Endothelial cell of umbilical vein (primary cell): ENCODE results near the gene HTR3B. TPM values are rescaled to one million over a fixed set of nuclear protein-coding genes. Genes with fewer than 3 reads are reported as not detected.

Experiments
- BruUV-seq: library from RNA; stranded (reverse); fragments of 400-500 nt; replicated peaks from 2 replicates; lab custom pipeline; 2021; lab: Mats Ljungman, UMichigan
- CTCF ChIA-PET: fragments of 300-600, 350-600 bp; sonication (Branson Sonifier 250); formaldehyde crosslinking; loops from one replicate; lab custom pipeline; 2021; ENCODE audit warnings: antibody characterized with exemption, inconsistent platforms; lab: Charles Lee
- POLR2A ChIA-PET: fragments of 300-600, 350-600 bp; sonication (Branson Sonifier 250); formaldehyde crosslinking; loops from one replicate; lab custom pipeline; 2021; ENCODE audit warnings: antibody characterized with exemption, inconsistent platforms; lab: Charles Lee
- DNase-seq: peaks from one replicate; pipeline ENCODE4 v3.0.0-alpha.2; 2011; ENCODE audit warnings: low read depth, low spot score
- FAIRE-seq: peaks from 2 replicates; lab custom pipeline; 2011; peaks lifted over from hg19 to GRCh38; lab: Jason Lieb, UNC
- H2AFZ ChIP-seq: 2 replicates; pipeline ENCODE4 v1.6.0; 2012; ENCODE audit warnings: low read depth, low read length, control low read depth, inconsistent platforms
- H3K27ac ChIP-seq: 2 replicates; pipeline ENCODE4 v1.5.1; 2011; ENCODE audit warnings: low read depth, mild to moderate bottlenecking, control low read depth, low read length, moderate library complexity; ENCODE audit not compliant: insufficient read depth
- H3K27me3 ChIP-seq, 2 experiments: 2 replicates each; pipeline versions ENCODE4 v1.6.0 to v1.6.1; 2011; ENCODE audit warnings: low read length in 2 of 2, mixed read lengths in 1 of 2; ENCODE audit not compliant: control insufficient read depth in 2 of 2, insufficient read depth in 2 of 2
- H3K36me3 ChIP-seq, 2 experiments: 2 replicates in 1 of 2; 3 replicates in 1 of 2; pipeline ENCODE4 v1.5.1; 2011; ENCODE audit warnings: low read length in 2 of 2, mild to moderate bottlenecking in 1 of 2, moderate library complexity in 1 of 2; ENCODE audit not compliant: control insufficient read depth in 2 of 2, insufficient read depth in 2 of 2; ENCODE audit errors: extremely low read depth in 1 of 2
- H3K4me1 ChIP-seq: 3 replicates; pipeline ENCODE4 v1.5.1; 2011; ENCODE audit warnings: mild to moderate bottlenecking, low read length; ENCODE audit not compliant: control insufficient read depth, insufficient read depth; ENCODE audit errors: extremely low read depth
- H3K4me2 ChIP-seq: 2 replicates; pipeline ENCODE4 v1.6.1; 2011; ENCODE audit warnings: low read length, control low read depth, mixed read lengths; ENCODE audit not compliant: insufficient read depth
- H3K4me3 ChIP-seq, 3 experiments: fragments of 200-600 bp in 1 of 3; sonication (generic), shearing (Covaris generic) in 1 of 3; replicated peaks in 1 of 3; 2 replicates each; pipeline ENCODE4 v1.5.1; 2011 to 2016; ENCODE audit warnings: control low read depth in 3 of 3, low read length in 3 of 3, mild to moderate bottlenecking in 2 of 3, inconsistent platforms in 1 of 3, low read depth in 1 of 3, moderate library complexity in 1 of 3; ENCODE audit not compliant: insufficient read depth in 1 of 3
- H3K79me2 ChIP-seq: 2 replicates; pipeline ENCODE4 v1.6.0; 2012; ENCODE audit warnings: low read length, inconsistent platforms; ENCODE audit not compliant: control insufficient read depth, insufficient read depth
- H3K9ac ChIP-seq: replicated peaks from 2 replicates; pipeline ENCODE3; 2011; ENCODE audit warnings: low read length, control low read depth; ENCODE audit not compliant: insufficient read depth; ENCODE audit errors: extremely low read depth
- H3K9me1 ChIP-seq: replicated peaks from 3 replicates; pipeline ENCODE4 v1.6.0; 2011; ENCODE audit warnings: mild to moderate bottlenecking, low read length; ENCODE audit not compliant: control insufficient read depth, insufficient read depth; ENCODE audit errors: extremely low read depth
- H3K9me3 ChIP-seq: replicated peaks from 2 replicates; pipeline ENCODE4 v1.5.1; 2012; ENCODE audit warnings: low read length, inconsistent platforms; ENCODE audit not compliant: control insufficient read depth, insufficient read depth
- H4K20me1 ChIP-seq: replicated peaks from 2 replicates; pipeline ENCODE3; 2011; ENCODE audit warnings: mild to moderate bottlenecking, low read length; ENCODE audit not compliant: control insufficient read depth, insufficient read depth; ENCODE audit errors: extremely low read depth
- CTCF ChIP-seq, 2 donors: IDR thresholded peaks; 1 replicate in 1 of 2; 2 replicates in 1 of 2; pipeline ENCODE4 v1.5.1; 2011; ENCODE audit warnings: low read length in 2 of 2, mild to moderate bottlenecking in 2 of 2, moderate library complexity in 2 of 2, control low read depth in 1 of 2, inconsistent platforms in 1 of 2, low read depth in 1 of 2; ENCODE audit not compliant: insufficient read depth in 1 of 2; ENCODE audit errors: extremely low read depth in 1 of 2
- EZH2 ChIP-seq: IDR thresholded peaks from 2 replicates; pipeline ENCODE4 v1.6.1; 2012; ENCODE audit warnings: borderline replicate concordance, low read depth, mild to moderate bottlenecking, moderate library complexity, low read length, inconsistent platforms; ENCODE audit not compliant: severe bottlenecking
- JUN ChIP-seq: IDR thresholded peaks from 2 replicates; pipeline ENCODE4 v1.6.1; 2011; ENCODE audit warnings: borderline replicate concordance, low read depth; ENCODE audit not compliant: insufficient read length, insufficient read depth
- MAX ChIP-seq: IDR thresholded peaks from 2 replicates; pipeline ENCODE4 v1.6.1; 2011; ENCODE audit not compliant: insufficient read depth, insufficient read length
- MYC ChIP-seq: IDR thresholded peaks from one replicate; pipeline ENCODE4 v1.6.1; 2011; ENCODE audit warnings: mild to moderate bottlenecking, low read depth, low read length
- POLR2A ChIP-seq: IDR thresholded peaks from 2 replicates; pipeline ENCODE4 v1.6.1; 2012; ENCODE audit warnings: low read depth, mild to moderate bottlenecking, control low read depth, low read length
- POLR2AphosphoS5 ChIP-seq: IDR thresholded peaks from 2 replicates; pipeline ENCODE4 v1.6.1; 2012; ENCODE audit warnings: low read depth, mild to moderate bottlenecking, control low read depth, low read length, moderate library complexity; ENCODE audit not compliant: insufficient read depth
- dilution Hi-C: fragments of 300-500 bp; cut with MboI; formaldehyde crosslinking; loops from one replicate; pipeline ENCODE4 v1.15.0; 2019; ENCODE audit warnings: low sequenced_read_pairs; ENCODE audit not compliant: extremely low pct_ligation_motif_present
- intact Hi-C: fragments of 100-400 bp; cut with micrococcal nuclease; formaldehyde crosslinking; loops from one replicate; pipeline ENCODE4 v1.10.0; 2022
- polyA plus RNA-seq, 4 experiments: library from polyadenylated mRNA; depleted of rRNA in 3 of 4; stranded (reverse) in 3 of 4; unstranded in 1 of 4; fragments of >200 nt; gene quantifications; 2 replicates each; pipeline versions ENCODE4 v1.2.1 to v1.2.3, GENCODE V29; 2011 to 2012; ENCODE audit warnings: missing spikeins in 1 of 4
- total RNA-seq: library from RNA; stranded (reverse); gene quantifications from 2 replicates; pipeline ENCODE4 v1.2.3, GENCODE V29; 2021

The HTR3B gene
- total and polyA plus RNA-seq, 2 donors (not counting 3 experiments of a cell fraction or from before 2014, with no cell fraction given), result not detected

GRCh38 chr11:113956986-113957385 is 52.4 kb downstream of the HTR3B start:
- H4K20me1 ChIP-seq, result no peaks in the 10 kb centered on the region
- no peak overlapping the region for H2AFZ ChIP-seq
- dilution Hi-C loops (no loop called here), intact Hi-C loops (no loop called here)
- H3K4me3 ChIP-seq, result no peak overlapping the region
- CTCF ChIA-PET, result no interaction called here
- no TSS peak for BruUV-seq
- no peaks in the 10 kb centered on the region for H3K4me1 ChIP-seq
- peaks cover 0 to 10% of the 10 kb centered on the region in 2 experiments for H3K27me3 ChIP-seq
- no peaks in the 10 kb centered on the region for H3K79me2 ChIP-seq
- FAIRE-seq (no peak), DNase-seq (no peak)
- no peaks in the 10 kb centered on the region for H3K9me1 ChIP-seq
- no peak overlapping the region for H3K4me2 ChIP-seq
- POLR2A ChIA-PET, result no interaction called here
- H3K27ac ChIP-seq, result no peak overlapping the region
- H3K9me3 ChIP-seq, result no peaks in the 10 kb centered on the region
- no peak for TF ChIP-seq EZH2
- TF ChIP-seq POLR2AphosphoS5, result no peak
- TF ChIP-seq CTCF (IDR thresholded peaks at IDR 0.05; ENCODE audit: extremely low read depth in 1 of 2, insufficient read depth in 1 of 2, low read depth in 1 of 2, low read length in 2 of 2), result no peak
- TF ChIP-seq MAX, result no peak
- no peak for TF ChIP-seq JUN
- no peak for TF ChIP-seq POLR2A
- TF ChIP-seq MYC, result no peak
- no peak overlapping the region for H3K9ac ChIP-seq
- H3K36me3 ChIP-seq, result no peaks in the 10 kb centered on the region
